Measurements from ENCODE around the gene SERAC1. TPM values are rescaled to one million over a fixed set of nuclear protein-coding genes. Genes with fewer than 3 reads are reported as not detected.

SERAC1 gene
- total RNA-seq, 1 donor, result 33.7 TPM

DNA sequence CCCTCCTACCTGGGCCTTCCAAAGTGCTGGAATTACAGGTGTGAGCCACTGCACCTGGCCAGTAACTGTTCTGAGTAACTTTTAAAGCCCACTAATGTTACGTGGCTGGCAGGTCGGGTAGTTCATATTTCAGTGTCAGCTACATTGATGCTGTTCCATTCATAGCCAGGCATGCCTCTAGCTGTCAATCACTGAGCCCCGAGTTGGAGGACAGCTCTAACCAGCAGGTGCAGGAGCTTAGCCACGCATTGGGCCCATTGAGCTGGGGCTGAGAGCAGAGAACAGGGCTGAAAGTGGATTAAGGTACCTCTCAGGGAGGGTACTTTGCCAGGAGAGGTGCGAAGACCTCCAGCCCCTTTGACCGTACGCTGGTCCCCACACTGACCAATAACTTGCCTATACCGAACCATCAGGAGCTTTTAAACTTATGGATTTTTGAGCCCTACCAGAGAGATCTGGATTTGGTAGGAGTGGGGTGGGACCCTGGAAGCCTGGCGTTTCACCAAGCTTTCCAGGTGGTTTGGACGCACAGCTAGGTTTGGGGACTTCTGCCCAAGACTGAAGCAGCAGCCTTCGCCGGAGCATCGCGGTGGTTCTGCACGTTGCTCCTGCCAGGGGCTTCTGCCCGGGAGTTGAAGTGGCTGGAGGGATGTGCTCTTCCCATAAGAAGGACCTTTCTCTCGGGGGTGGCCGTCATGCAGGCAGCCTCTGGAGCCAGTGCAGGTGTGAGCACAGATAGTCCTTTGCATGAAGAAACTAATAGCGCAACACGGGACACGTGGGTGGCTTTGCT is 82.6 kb downstream of the SERAC1 start:
- Histone ChIP-seq H3K4me2 (ENCODE audit: insufficient read depth, low read length) (no peak overlapping the region), H3K4me3 (ENCODE audit: insufficient read depth, low read length) (no peak overlapping the region), H3K36me3 (ENCODE audit: insufficient read depth, low read length) (peaks cover 91% of the 10 kb centered on the region), H2AFZ (ENCODE audit: low read length) (no peak overlapping the region), H4K20me1 (ENCODE audit: insufficient read depth, low read length) (no peaks in the 10 kb centered on the region), H3K9me3 (ENCODE audit: low read depth, low read length) (no peaks in the 10 kb centered on the region), H3K79me2 (ENCODE audit: insufficient read depth, low read length) (peaks cover 16% of the 10 kb centered on the region), H3K27ac (ENCODE audit: low read depth, low read length) (no peak overlapping the region), H3K4me1 (ENCODE audit: insufficient read depth, low read length) (peaks cover 27% of the 10 kb centered on the region), H3K27me3 (ENCODE audit: insufficient read depth, low read length) (no peaks in the 10 kb centered on the region)
- TF ChIP-seq, protein P1, sequence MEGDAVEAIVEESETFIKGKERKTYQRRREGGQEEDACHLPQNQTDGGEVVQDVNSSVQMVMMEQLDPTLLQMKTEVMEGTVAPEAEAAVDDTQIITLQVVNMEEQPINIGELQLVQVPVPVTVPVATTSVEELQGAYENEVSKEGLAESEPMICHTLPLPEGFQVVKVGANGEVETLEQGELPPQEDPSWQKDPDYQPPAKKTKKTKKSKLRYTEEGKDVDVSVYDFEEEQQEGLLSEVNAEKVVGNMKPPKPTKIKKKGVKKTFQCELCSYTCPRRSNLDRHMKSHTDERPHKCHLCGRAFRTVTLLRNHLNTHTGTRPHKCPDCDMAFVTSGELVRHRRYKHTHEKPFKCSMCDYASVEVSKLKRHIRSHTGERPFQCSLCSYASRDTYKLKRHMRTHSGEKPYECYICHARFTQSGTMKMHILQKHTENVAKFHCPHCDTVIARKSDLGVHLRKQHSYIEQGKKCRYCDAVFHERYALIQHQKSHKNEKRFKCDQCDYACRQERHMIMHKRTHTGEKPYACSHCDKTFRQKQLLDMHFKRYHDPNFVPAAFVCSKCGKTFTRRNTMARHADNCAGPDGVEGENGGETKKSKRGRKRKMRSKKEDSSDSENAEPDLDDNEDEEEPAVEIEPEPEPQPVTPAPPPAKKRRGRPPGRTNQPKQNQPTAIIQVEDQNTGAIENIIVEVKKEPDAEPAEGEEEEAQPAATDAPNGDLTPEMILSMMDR (IDR thresholded peaks at IDR 0.05; ENCODE audit: extremely low read depth, low read depth, low read length), result no peak
- DNase-seq (ENCODE audit: insufficient read length, low spot score, missing footprints), result peak; percentile 32

DNA sequence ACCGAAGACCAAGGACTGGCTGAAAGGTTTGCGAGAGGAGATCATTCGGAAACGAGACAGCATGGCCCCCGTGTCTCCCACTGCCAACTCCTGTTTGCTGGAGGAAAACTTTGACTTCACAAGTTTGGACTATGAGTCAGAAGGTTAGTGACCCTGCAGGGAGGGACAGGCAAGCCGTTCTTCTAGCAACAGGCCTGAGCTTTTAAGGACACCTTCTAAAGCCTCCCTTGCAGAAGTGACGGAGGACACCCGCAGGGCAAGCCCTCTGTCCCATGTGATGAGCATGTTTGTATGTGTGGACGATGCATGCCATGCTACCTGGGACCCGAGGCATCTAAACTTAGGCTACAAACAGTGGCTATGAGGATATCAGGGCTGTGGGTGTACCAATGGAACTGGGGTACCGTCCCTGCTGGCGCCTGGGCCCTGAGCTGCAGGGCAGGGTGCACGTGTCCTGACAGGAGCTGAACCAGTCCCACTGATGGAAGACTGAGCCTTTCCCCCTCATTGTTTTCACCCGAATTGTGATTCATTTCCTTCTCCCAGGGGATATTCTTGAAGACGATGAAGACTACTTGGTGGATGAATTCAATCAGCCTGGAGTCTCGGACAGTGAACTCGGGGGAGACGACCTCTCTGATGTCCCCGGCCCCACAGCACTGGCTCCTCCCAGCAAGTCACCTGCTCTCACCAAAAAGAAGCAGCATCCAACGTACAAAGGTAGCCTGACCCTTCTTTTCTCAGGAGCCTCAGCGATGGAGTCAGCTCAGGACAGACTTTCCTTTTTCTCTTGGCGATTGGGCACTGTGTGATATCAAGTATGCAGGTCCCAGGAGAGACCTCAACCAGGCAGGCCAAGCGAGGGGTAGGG is 84.4 kb downstream of the SERAC1 start:
- peak overlapping the region; percentile 30 for H3K27ac ChIP-seq (ENCODE audit: low read depth, low read length)
- H3K4me1 ChIP-seq (ENCODE audit: insufficient read depth, low read length), result peaks cover 27% of the 10 kb centered on the region
- peaks cover 86% of the 10 kb centered on the region for H3K36me3 ChIP-seq (ENCODE audit: insufficient read depth, low read length)
- no peak overlapping the region for H2AFZ ChIP-seq (ENCODE audit: low read length)
- H4K20me1 ChIP-seq (ENCODE audit: insufficient read depth, low read length), result no peaks in the 10 kb centered on the region
- no peaks in the 10 kb centered on the region for H3K27me3 ChIP-seq (ENCODE audit: insufficient read depth, low read length)
- H3K4me3 ChIP-seq (ENCODE audit: insufficient read depth, low read length), result no peak overlapping the region
- TF ChIP-seq, protein P1 (IDR thresholded peaks at IDR 0.05; ENCODE audit: extremely low read depth, low read depth, low read length), result no peak
- no peak overlapping the region for H3K4me2 ChIP-seq (ENCODE audit: insufficient read depth, low read length)
- peak; percentile 80 for DNase-seq (ENCODE audit: insufficient read length, low spot score, missing footprints)
- no peaks in the 10 kb centered on the region for H3K9me3 ChIP-seq (ENCODE audit: low read depth, low read length)
- H3K79me2 ChIP-seq (ENCODE audit: insufficient read depth, low read length), result peaks cover 10% of the 10 kb centered on the region

GRCh38 chr6:158081657-158081935 is 86.5 kb downstream of the SERAC1 start:
- TF ChIP-seq, protein P1 (IDR thresholded peaks at IDR 0.05; ENCODE audit: extremely low read depth, low read depth, low read length), result no peak
- Histone ChIP-seq H3K9me3 (ENCODE audit: low read depth, low read length) (no peaks in the 10 kb centered on the region), H3K36me3 (ENCODE audit: insufficient read depth, low read length) (peaks cover 87% of the 10 kb centered on the region), H3K4me1 (ENCODE audit: insufficient read depth, low read length) (peaks cover 16% of the 10 kb centered on the region), H4K20me1 (ENCODE audit: insufficient read depth, low read length) (no peaks in the 10 kb centered on the region), H3K27me3 (ENCODE audit: insufficient read depth, low read length) (no peaks in the 10 kb centered on the region), H2AFZ (ENCODE audit: low read length) (no peak overlapping the region), H3K4me3 (ENCODE audit: insufficient read depth, low read length) (no peak overlapping the region), H3K27ac (ENCODE audit: low read depth, low read length) (no peak overlapping the region), H3K4me2 (ENCODE audit: insufficient read depth, low read length) (no peak overlapping the region), H3K79me2 (ENCODE audit: insufficient read depth, low read length) (peaks cover 7% of the 10 kb centered on the region)
- no peak for DNase-seq (ENCODE audit: insufficient read length, low spot score, missing footprints)
